GM23338 (cell line): ENCODE data around the gene CCDC74B. TPM values are rescaled to one million over a fixed set of nuclear protein-coding genes. Genes with fewer than 3 reads are reported as not detected.
"Not testable (repeated sequence)": the region's sequence is repeated elsewhere in the genome, so short reads cannot be mapped to it uniquely, and the experiment has no call there.

Source experiments
- ATAC-seq: fragments of 200-7000 bp; cut with Tn5 transposase; 3 replicates; pipeline ENCODE4 v1.9.1; 2020
- DNase-seq: peaks from one replicate; pipeline ENCODE4 v3.0.0-alpha.2; 2015; ENCODE audit warnings: low spot score
- H2AFZ ChIP-seq: fragments of 200-600 bp; sonication (generic); 2 replicates; pipeline ENCODE4 v1.8.0; 2016; ENCODE audit warnings: antibody characterized with exemption, mild to moderate bottlenecking, moderate library complexity
- H3F3A ChIP-seq: fragments of 200-600 bp; sonication (generic); replicated peaks from 2 replicates; pipeline ENCODE4 v1.8.0; 2017; ENCODE audit warnings: antibody characterized with exemption, mixed run types, low read depth
- H3K27ac ChIP-seq: fragments of 200-600 bp; sonication (generic); 2 replicates; pipeline ENCODE4 v1.6.1; 2016; ENCODE audit warnings: low read depth
- H3K27me3 ChIP-seq: fragments of 200-600 bp; sonication (generic); 2 replicates; pipeline ENCODE4 v1.8.0; 2016; ENCODE audit warnings: mild to moderate bottlenecking, mixed run types, moderate library complexity; ENCODE audit not compliant: insufficient read depth
- H3K36me3 ChIP-seq: fragments of 200-600 bp; sonication (generic); 2 replicates; pipeline ENCODE4 v1.8.0; 2016; ENCODE audit warnings: mild to moderate bottlenecking; ENCODE audit not compliant: insufficient read depth
- H3K4me1 ChIP-seq: fragments of 200-600 bp; sonication (generic); 2 replicates; pipeline ENCODE4 v1.8.0; 2016; ENCODE audit warnings: mild to moderate bottlenecking, moderate library complexity; ENCODE audit not compliant: insufficient read depth
- H3K4me2 ChIP-seq: fragments of 200-600 bp; sonication (generic); 2 replicates; pipeline ENCODE4 v1.7.1; 2017; ENCODE audit warnings: mixed run types
- H3K4me3 ChIP-seq: fragments of 200-600 bp; sonication (generic); 2 replicates; pipeline ENCODE4 v1.6.1; 2016; ENCODE audit warnings: mixed run types
- H3K79me2 ChIP-seq: fragments of 200-600 bp; sonication (generic); replicated peaks from 2 replicates; pipeline ENCODE4 v1.8.0; 2017; ENCODE audit warnings: mild to moderate bottlenecking; ENCODE audit not compliant: insufficient read depth
- H3K9me2 ChIP-seq: fragments of 200-600 bp; sonication (generic); 2 replicates; pipeline ENCODE4 v1.8.0; 2017; ENCODE audit not compliant: insufficient read depth
- H4K20me1 ChIP-seq: fragments of 200-600 bp; sonication (generic); replicated peaks from 2 replicates; pipeline ENCODE4 v1.8.0; 2017; ENCODE audit warnings: mild to moderate bottlenecking; ENCODE audit not compliant: insufficient read depth
- H3K27ac Mint-ChIP-seq: 2 replicates; pipeline ENCODE4 v1.8.0; 2020; ENCODE audit warnings: inconsistent platforms, mild to moderate bottlenecking, moderate library complexity, mixed read lengths
- H3K27me3 Mint-ChIP-seq: 3 replicates; pipeline ENCODE4 v1.8.0; 2022; ENCODE audit warnings: low read depth, mild to moderate bottlenecking, moderate library complexity, mixed read lengths, inconsistent platforms; ENCODE audit not compliant: insufficient read depth, poor library complexity
- H3K36me3 Mint-ChIP-seq: 3 replicates; pipeline ENCODE4 v1.8.0; 2021; ENCODE audit warnings: low read depth, mild to moderate bottlenecking, inconsistent platforms, moderate library complexity, mixed read lengths
- H3K4me1 Mint-ChIP-seq: 3 replicates; pipeline ENCODE4 v1.8.0; 2020; ENCODE audit warnings: mild to moderate bottlenecking, inconsistent platforms, mixed read lengths
- H3K4me3 Mint-ChIP-seq: 3 replicates; pipeline ENCODE4 v1.8.0; 2021; ENCODE audit warnings: moderate library complexity, mild to moderate bottlenecking, inconsistent platforms, mixed read lengths
- H3K9me3 Mint-ChIP-seq: 3 replicates; pipeline ENCODE4 v1.8.0; 2020; ENCODE audit warnings: moderate library complexity, mild to moderate bottlenecking, inconsistent platforms, mixed read lengths
- polyA plus RNA-seq: library from polyadenylated mRNA; unstranded; fragments of >200 nt; fragmentation: Nextera tagmentation; extraction: Ambion mirVana; gene quantifications from 2 replicates; pipeline ENCODE4 v1.2.1, GENCODE V29; 2016
- total RNA-seq: library from RNA; depleted of rRNA; stranded (reverse); fragments of >200 nt; shearing (Covaris generic); gene quantifications from 2 replicates; pipeline ENCODE4 v1.2.3, GENCODE V29; 2014

The CCDC74B gene
- total and polyA plus RNA-seq, 2 experiments from 2014 or later = 16.4 to 34.5 TPM

DNA sequence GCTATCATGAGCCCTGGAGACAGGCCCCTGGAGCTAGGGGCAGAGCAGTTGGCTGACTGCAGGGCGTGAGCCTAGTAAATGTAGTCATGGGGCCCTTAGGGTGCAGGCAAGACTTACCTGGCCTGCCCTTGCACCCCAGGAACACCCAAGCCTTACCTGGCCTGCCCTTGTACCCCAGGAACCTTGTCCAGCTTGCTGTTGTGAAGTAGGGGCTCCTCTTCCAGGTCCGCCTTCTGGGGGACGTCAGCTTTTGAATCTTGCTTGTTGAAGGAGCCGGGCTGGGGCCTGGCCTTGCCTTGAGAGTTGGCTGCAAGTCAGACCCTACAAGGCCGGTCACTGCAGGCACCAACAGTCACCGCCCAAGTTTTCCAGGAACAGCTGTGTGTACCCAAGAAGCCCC lies 3.9 kb downstream of the CCDC74B start:
- H3K79me2 ChIP-seq, H3K4me3 ChIP-seq, H3K4me1 ChIP-seq, H3K4me3 Mint-ChIP-seq, H3K27ac Mint-ChIP-seq, ATAC-seq, H3K36me3 Mint-ChIP-seq, H4K20me1 ChIP-seq, H3K27ac ChIP-seq, H3K9me3 Mint-ChIP-seq, H3K27me3 ChIP-seq, H2AFZ ChIP-seq, H3K9me2 ChIP-seq, H3K36me3 ChIP-seq, DNase-seq, H3K4me2 ChIP-seq, H3F3A ChIP-seq, H3K4me1 Mint-ChIP-seq: not testable (repeated sequence)
- peaks cover 15% of the 10 kb centered on the region for H3K27me3 Mint-ChIP-seq

- not testable (repeated sequence) for H2AFZ ChIP-seq, H3K27ac Mint-ChIP-seq, H3K4me3 Mint-ChIP-seq, H3K4me1 Mint-ChIP-seq, H3K36me3 ChIP-seq, H3K36me3 Mint-ChIP-seq, H3K79me2 ChIP-seq, H3K4me3 ChIP-seq, H4K20me1 ChIP-seq, H3K9me3 Mint-ChIP-seq, H3K27me3 ChIP-seq, H3K4me1 ChIP-seq, H3K9me2 ChIP-seq, H3K4me2 ChIP-seq, DNase-seq, H3K27ac ChIP-seq, H3F3A ChIP-seq, ATAC-seq
- peaks cover 15% of the 10 kb centered on the region for H3K27me3 Mint-ChIP-seq
Measured at GRCh38 chr2:130140516-130140915, 4.4 kb downstream of the CCDC74B start.

DNA sequence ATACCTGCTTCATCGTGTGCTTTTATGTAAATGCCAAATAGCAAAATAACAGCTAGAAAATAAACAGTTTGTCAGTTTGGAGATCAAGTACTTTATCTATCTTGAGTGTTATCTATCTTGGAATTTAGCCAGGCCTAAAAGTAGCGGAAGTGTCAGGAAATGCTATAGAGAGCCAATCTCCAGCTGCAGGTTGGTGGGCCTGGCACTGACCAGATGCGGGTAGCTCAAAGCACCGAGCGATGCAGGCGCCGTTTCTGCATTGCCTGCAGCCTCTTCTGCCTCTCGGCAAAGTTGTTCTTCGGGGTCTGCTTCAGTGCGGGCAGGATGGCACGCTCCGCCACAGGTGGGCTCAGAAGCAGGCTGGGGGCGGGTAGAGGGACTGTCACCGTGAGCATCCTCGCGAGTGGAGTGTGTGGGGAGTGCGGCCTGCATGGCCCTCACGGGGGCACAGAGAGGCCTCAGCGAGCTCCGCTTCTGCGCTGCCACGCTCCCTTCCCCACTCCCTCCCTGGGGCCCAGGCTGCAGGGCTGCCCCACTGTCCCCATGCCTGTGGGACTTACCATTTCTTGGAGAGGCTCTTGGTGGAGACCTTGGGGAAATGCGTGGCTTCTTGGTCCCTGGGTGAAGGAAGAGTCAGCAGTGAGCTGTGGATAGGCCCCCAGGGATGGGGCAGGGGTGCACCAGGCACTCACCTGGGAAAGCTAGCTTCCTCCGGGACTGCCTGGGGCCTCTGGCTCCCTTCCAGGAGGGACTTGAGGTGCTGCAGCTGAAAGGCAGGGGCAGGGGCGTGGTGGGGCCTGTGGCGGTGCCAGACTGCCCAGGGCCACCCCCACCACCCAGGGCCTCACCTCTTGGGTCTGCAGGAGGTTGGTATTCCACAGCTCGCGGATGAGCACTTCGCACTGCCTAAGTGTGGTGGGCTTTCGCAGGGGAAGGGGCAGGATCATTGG lies 5.3 kb downstream of the CCDC74B start:
- not testable (repeated sequence) for H3K79me2 ChIP-seq, H3K4me1 ChIP-seq, H3K4me2 ChIP-seq, H3K27ac ChIP-seq, H3K36me3 Mint-ChIP-seq, ATAC-seq, H3K4me3 Mint-ChIP-seq, H3K36me3 ChIP-seq, DNase-seq, H3K4me1 Mint-ChIP-seq, H2AFZ ChIP-seq, H3K9me3 Mint-ChIP-seq, H3K27ac Mint-ChIP-seq, H3K9me2 ChIP-seq, H3F3A ChIP-seq, H3K27me3 ChIP-seq, H4K20me1 ChIP-seq, H3K4me3 ChIP-seq
- H3K27me3 Mint-ChIP-seq = peaks cover 12% of the 10 kb centered on the region

DNA sequence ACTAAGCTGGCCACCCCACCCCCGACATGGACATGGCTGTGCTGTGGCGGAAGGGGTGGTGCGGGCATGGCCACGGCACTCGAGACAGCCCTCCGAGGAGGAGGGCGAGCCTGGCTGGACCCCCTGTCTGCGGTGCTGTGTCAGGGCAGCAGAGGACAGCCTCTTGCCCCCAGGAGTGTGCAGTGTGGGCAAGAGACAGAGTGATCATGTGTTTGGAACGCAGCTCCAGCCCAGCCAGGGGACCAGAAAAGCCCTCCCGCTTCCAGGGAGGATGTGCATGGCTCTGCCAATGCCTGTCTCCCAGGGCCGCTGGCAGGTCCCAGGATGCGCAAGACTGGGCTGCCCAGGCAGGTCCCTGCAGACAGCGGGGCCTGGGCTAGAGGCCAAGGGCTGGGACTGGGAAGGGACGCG lies 6.1 kb downstream of the CCDC74B start:
- not testable (repeated sequence) for H3K27ac ChIP-seq, H3K36me3 Mint-ChIP-seq, H3K4me1 Mint-ChIP-seq, H3K27me3 ChIP-seq, H2AFZ ChIP-seq, H3K9me3 Mint-ChIP-seq, H3K4me1 ChIP-seq, H3K27ac Mint-ChIP-seq, ATAC-seq, H3F3A ChIP-seq, H3K4me3 Mint-ChIP-seq, H3K36me3 ChIP-seq, H4K20me1 ChIP-seq, DNase-seq, H3K79me2 ChIP-seq, H3K4me2 ChIP-seq, H3K9me2 ChIP-seq, H3K4me3 ChIP-seq
- H3K27me3 Mint-ChIP-seq = peaks cover 10% of the 10 kb centered on the region

DNA sequence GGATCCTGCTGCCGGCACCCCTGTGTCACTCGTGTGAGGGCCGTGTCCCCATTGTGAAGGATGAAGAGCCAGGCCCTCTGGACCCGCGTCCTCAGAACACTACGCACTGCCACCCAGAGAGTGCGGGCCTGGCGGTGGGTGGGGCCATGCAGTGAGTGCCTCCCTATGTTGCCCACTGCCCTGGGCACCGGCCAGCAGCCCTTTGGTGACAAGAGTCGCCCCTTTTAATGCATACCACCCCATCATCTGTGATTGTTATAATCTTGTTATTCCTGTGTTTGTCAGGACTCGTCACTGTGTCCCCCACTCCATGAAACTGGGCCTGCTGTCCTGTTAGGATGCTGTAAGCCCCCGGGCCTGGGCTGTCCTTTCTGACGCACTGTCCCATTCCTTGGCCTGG lies 6.6 kb downstream of the CCDC74B start:
- not testable (repeated sequence) for H3K9me2 ChIP-seq, H3K79me2 ChIP-seq, H3K27ac ChIP-seq, H3F3A ChIP-seq, H3K36me3 ChIP-seq, H3K27ac Mint-ChIP-seq, H3K4me1 ChIP-seq, H3K4me2 ChIP-seq, DNase-seq, H2AFZ ChIP-seq, H3K4me3 ChIP-seq, H3K4me1 Mint-ChIP-seq, H4K20me1 ChIP-seq, H3K36me3 Mint-ChIP-seq, H3K9me3 Mint-ChIP-seq, H3K27me3 Mint-ChIP-seq, H3K27me3 ChIP-seq, ATAC-seq, H3K4me3 Mint-ChIP-seq

DNA sequence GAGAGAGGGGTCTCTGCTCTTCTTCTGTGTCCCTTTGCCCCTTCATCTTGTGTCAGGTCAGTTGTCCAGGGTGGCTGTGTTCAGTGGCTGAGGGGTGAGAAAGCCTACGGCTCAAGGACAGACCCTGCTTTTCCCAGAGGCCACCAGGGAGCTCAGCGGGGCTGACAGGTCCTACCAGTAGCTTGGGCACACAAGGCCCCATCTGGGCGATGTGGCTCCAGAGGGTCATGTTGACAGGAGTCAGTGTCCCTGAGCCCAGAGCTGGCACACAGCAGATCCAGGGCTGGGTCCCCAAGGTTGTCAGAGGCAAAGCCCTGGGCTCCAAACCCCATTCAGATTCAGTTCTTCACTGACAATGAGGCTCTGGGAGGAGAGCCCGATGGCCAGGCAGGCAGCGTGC lies 7.8 kb downstream of the CCDC74B start:
- H3K36me3 ChIP-seq, H3K27ac Mint-ChIP-seq, H3K36me3 Mint-ChIP-seq, H3K4me1 ChIP-seq, H3K4me2 ChIP-seq, H2AFZ ChIP-seq, H3K27me3 Mint-ChIP-seq, H3K9me3 Mint-ChIP-seq, H3K79me2 ChIP-seq, H3F3A ChIP-seq, H4K20me1 ChIP-seq, DNase-seq, ATAC-seq, H3K4me3 ChIP-seq, H3K27ac ChIP-seq, H3K27me3 ChIP-seq, H3K4me1 Mint-ChIP-seq, H3K4me3 Mint-ChIP-seq, H3K9me2 ChIP-seq: not testable (repeated sequence)
